SU-DHL-6 (cell line): ENCODE data around the gene RCC2.

Experiments used
- H2AFZ ChIP-seq: fragments of 200-600 bp; sonication (generic); 2 replicates; pipeline ENCODE4 v1.6.1; 2014; ENCODE audit warnings: low read depth, mild to moderate bottlenecking, moderate library complexity, mixed read lengths, antibody characterized with exemption, low read length; ENCODE audit not compliant: severe bottlenecking
- H3F3A ChIP-seq: fragments of 200-600 bp; shearing (Covaris generic); 2 replicates; pipeline ENCODE4 v1.6.0; 2016; ENCODE audit warnings: antibody characterized with exemption, mild to moderate bottlenecking; ENCODE audit not compliant: insufficient read depth
- H3K27ac ChIP-seq: fragments of 200-600 bp; sonication (generic); 2 replicates; pipeline ENCODE4 v1.5.1; 2016; ENCODE audit warnings: low read depth, mild to moderate bottlenecking, low read length, moderate library complexity, mixed read lengths
- H3K27me3 ChIP-seq: fragments of 200-600 bp; sonication (generic), shearing (Covaris generic); 2 replicates; pipeline ENCODE4 v1.6.0; 2014; ENCODE audit warnings: mild to moderate bottlenecking, low read length
- H3K36me3 ChIP-seq: fragments of 200-600 bp; sonication (generic); 2 replicates; pipeline ENCODE4 v1.6.1; 2014; ENCODE audit warnings: mild to moderate bottlenecking, low read length, mixed read lengths
- H3K4me2 ChIP-seq: fragments of 300-600, 200-600 bp; shearing (Covaris generic), sonication (generic); 2 replicates; pipeline ENCODE4 v1.6.0; 2014; ENCODE audit warnings: low read length, low read depth, mild to moderate bottlenecking; ENCODE audit not compliant: poor library complexity, severe bottlenecking
- H3K4me3 ChIP-seq: fragments of 200-600 bp; sonication (generic); 2 replicates; pipeline ENCODE4 v1.5.1; 2014; ENCODE audit warnings: antibody characterized with exemption, low read length, mild to moderate bottlenecking, mixed read lengths; ENCODE audit not compliant: insufficient read depth, poor library complexity, severe bottlenecking
- H3K79me2 ChIP-seq: fragments of 200-600 bp; sonication (generic); 2 replicates; pipeline ENCODE4 v1.6.1; 2014; ENCODE audit warnings: mild to moderate bottlenecking, low read length, moderate library complexity; ENCODE audit not compliant: insufficient read depth
- H3K9ac ChIP-seq: fragments of 200-600 bp; sonication (generic); 2 replicates; pipeline ENCODE4 v1.7.0; 2014; ENCODE audit warnings: mild to moderate bottlenecking, low read length
- H3K9me2 ChIP-seq: fragments of 200-600 bp; sonication (generic); replicated peaks from 2 replicates; pipeline ENCODE4 v1.6.1; 2014; ENCODE audit warnings: low read length; ENCODE audit not compliant: insufficient read depth
- H3K9me3 ChIP-seq: fragments of 200-600 bp; sonication (generic); 2 replicates; pipeline ENCODE4 v1.6.1; 2014; ENCODE audit warnings: low read length, mixed read lengths; ENCODE audit not compliant: insufficient read depth
- H4K20me1 ChIP-seq: fragments of 200-600 bp; sonication (generic); 2 replicates; pipeline ENCODE4 v1.6.1; 2014; ENCODE audit warnings: low read depth, mild to moderate bottlenecking, antibody characterized with exemption, low read length, moderate library complexity, mixed read lengths
- EZH2phosphoT487 ChIP-seq: fragments of 200-600 bp; sonication (generic), shearing (Covaris generic); conservative IDR thresholded peaks from 2 replicates; pipeline ENCODE4 v1.6.1; 2018; ENCODE audit warnings: mild to moderate bottlenecking, antibody characterized with exemption, low read length, moderate library complexity, mixed read lengths
- TF ChIP-seq, protein P1 (sequence below): fragments of 200-600 bp; sonication (generic); IDR thresholded peaks from one replicate; pipeline ENCODE4 v1.5.1; 2017; ENCODE audit warnings: antibody characterized with exemption, mild to moderate bottlenecking, low read length, moderate library complexity; ENCODE audit not compliant: insufficient read depth, poor library complexity, severe bottlenecking

Gene RCC2

DNA sequence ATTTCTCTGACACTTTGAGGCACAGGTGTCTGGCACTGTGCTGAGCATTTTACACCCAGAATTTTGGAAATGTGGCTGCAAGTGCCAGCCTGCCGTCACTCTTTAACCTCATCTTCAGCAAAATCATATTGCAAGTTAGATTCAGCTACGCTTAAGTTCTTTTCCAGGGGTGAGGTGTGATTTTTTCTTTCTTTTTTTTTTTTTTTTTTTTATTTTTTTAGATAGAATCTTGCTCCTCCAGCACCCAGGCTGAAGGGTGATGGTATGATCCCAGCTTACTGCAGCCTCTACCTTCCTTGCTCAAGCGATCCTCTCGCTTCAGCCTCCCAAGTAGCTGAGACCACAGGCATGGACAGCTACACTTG, 2.5 kb upstream of the RCC2 start:
- Histone ChIP-seq H2AFZ (no peak overlapping the region), H3K27ac (no peak overlapping the region), H3K79me2 (peaks cover 16% of the 10 kb centered on the region), H3F3A (peaks cover 7% of the 10 kb centered on the region; the same call in 1 of the 2 replicates), H4K20me1 (no peaks in the 10 kb centered on the region), H3K36me3 (peaks cover 3% of the 10 kb centered on the region; the same call in 1 of the 2 replicates), H3K4me2 (no peak overlapping the region), H3K4me3 (no peak overlapping the region), H3K9me2 (no peaks in the 10 kb centered on the region), H3K9ac (no peak overlapping the region), H3K9me3 (no peaks in the 10 kb centered on the region), H3K27me3 (no peaks in the 10 kb centered on the region)
- TF ChIP-seq, protein P1, sequence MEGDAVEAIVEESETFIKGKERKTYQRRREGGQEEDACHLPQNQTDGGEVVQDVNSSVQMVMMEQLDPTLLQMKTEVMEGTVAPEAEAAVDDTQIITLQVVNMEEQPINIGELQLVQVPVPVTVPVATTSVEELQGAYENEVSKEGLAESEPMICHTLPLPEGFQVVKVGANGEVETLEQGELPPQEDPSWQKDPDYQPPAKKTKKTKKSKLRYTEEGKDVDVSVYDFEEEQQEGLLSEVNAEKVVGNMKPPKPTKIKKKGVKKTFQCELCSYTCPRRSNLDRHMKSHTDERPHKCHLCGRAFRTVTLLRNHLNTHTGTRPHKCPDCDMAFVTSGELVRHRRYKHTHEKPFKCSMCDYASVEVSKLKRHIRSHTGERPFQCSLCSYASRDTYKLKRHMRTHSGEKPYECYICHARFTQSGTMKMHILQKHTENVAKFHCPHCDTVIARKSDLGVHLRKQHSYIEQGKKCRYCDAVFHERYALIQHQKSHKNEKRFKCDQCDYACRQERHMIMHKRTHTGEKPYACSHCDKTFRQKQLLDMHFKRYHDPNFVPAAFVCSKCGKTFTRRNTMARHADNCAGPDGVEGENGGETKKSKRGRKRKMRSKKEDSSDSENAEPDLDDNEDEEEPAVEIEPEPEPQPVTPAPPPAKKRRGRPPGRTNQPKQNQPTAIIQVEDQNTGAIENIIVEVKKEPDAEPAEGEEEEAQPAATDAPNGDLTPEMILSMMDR = no peak
- TF ChIP-seq EZH2phosphoT487 = no peak

DNA sequence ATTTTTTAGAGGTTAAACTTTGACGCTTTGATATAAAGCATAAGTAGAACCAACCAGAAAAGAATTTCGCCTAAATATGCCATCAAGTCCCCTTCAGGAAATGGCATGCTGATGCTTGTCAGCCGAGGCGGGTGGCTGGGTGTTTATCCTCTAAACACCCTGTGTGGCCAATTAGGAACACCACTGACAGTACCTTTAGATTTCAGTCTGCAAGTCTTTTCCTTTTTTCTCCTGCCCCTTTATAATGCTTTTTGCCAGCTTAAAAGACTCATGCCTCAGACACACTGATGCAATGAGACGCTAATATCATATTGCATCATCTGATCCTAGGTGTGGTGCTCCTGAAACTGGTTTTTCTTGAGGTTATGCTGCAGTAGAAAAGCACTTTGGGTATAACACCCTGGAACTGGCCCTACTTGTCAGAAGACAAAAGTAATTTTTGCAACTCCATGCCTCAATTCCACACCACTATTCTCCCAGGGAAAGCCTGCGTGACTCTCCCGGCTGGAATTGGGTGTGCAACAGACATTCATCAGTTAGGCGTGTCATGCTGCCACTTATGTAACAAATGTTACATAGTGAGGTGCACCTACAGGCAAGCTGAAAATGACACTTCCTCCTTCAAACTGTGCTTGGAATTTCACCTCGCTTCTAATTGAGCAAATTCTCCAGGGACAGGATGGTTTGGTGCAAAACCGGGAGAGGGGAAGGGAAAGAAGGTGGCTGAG, 2.0 kb upstream of the RCC2 start:
- Histone ChIP-seq H3K4me2 (no peak overlapping the region), H3K27ac (no peak overlapping the region), H3F3A (peaks cover 7% of the 10 kb centered on the region; the same call in 1 of the 2 replicates), H3K79me2 (peaks cover 21% of the 10 kb centered on the region), H4K20me1 (peaks cover 5% of the 10 kb centered on the region; the same call in 1 of the 2 replicates), H3K36me3 (peaks cover 3% of the 10 kb centered on the region; the same call in 1 of the 2 replicates), H3K9me3 (no peaks in the 10 kb centered on the region), H3K4me3 (no peak overlapping the region), H3K9me2 (no peaks in the 10 kb centered on the region), H2AFZ (no peak overlapping the region), H3K9ac (no peak overlapping the region), H3K27me3 (no peaks in the 10 kb centered on the region)
- TF ChIP-seq, protein P1 = no peak
- no peak for TF ChIP-seq EZH2phosphoT487

DNA sequence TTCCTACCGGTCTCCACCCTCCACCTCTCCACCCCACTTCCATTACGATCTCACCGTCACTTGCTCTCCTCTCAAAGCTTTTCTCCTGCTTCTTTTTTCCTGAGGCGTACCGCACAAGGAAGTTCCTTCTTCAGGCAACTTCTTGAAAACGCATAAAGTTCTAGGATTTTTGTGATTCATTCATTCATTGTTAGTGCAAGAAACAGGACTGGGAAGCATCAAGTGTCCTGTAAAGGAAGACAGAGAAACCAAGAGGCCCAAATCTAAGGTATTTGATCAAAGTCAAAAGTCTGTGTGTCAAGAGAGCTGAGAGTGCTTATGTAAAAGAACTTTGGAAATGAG, 1.3 kb upstream of the RCC2 start:
- no peak overlapping the region for H3K27ac ChIP-seq
- no peak overlapping the region for H3K9ac ChIP-seq
- peaks cover 7% of the 10 kb centered on the region; the same call in 1 of the 2 replicates for H3F3A ChIP-seq
- no peak overlapping the region for H2AFZ ChIP-seq
- H4K20me1 ChIP-seq = peaks cover 11% of the 10 kb centered on the region; the same call in 1 of the 2 replicates
- no peak overlapping the region for H3K4me2 ChIP-seq
- H3K9me2 ChIP-seq = no peaks in the 10 kb centered on the region
- H3K9me3 ChIP-seq = no peaks in the 10 kb centered on the region
- no peak for TF ChIP-seq EZH2phosphoT487
- TF ChIP-seq, protein P1 = no peak
- peaks cover 27% of the 10 kb centered on the region for H3K79me2 ChIP-seq
- no peaks in the 10 kb centered on the region for H3K27me3 ChIP-seq
- H3K4me3 ChIP-seq = no peak overlapping the region
- H3K36me3 ChIP-seq = peaks cover 3% of the 10 kb centered on the region; the same call in 1 of the 2 replicates
